Measurements from ENCODE around the gene COL28A1. TPM values are rescaled to one million over a fixed set of nuclear protein-coding genes. Genes with fewer than 3 reads are reported as not detected.
A peak's percentile ranks its signal among the peaks of the same experiment; 100 is the strongest.
"Not testable (repeated sequence)": the region's sequence is repeated elsewhere in the genome, so short reads cannot be mapped to it uniquely, and the experiment has no call there.

COL28A1 gene
- total RNA-seq, 1 donor: under 0.01 TPM

GRCh38 chr7:7479275-7479805 is 56.3 kb downstream of the COL28A1 start:
- no peak overlapping the region for H3K4me3 ChIP-seq (ENCODE audit: low read depth, low read length)
- TF ChIP-seq CTCF (IDR thresholded peaks at IDR 0.05; ENCODE audit: insufficient read depth, low read depth, low read length): no peak
- no peak for DNase-seq (ENCODE audit: low read depth)

- TF ChIP-seq CTCF (IDR thresholded peaks at IDR 0.05; ENCODE audit: insufficient read depth, low read depth, low read length): no peak
- DNase-seq (ENCODE audit: low read depth): no peak
- H3K4me3 ChIP-seq (ENCODE audit: low read depth, low read length): no peak overlapping the region
These were observed 57.1 kb downstream of the COL28A1 start for GRCh38 chr7:7478569-7478968.

GRCh38 chr7:7477641-7478040 is 58.0 kb downstream of the COL28A1 start:
- not testable (repeated sequence) for DNase-seq (ENCODE audit: low read depth); H3K4me3 ChIP-seq (ENCODE audit: low read depth, low read length)

GRCh38 chr7:7476381-7476780 is 59.3 kb downstream of the COL28A1 start:
- H3K4me3 ChIP-seq (ENCODE audit: low read depth, low read length): no peak overlapping the region
- TF ChIP-seq CTCF (IDR thresholded peaks at IDR 0.05; ENCODE audit: insufficient read depth, low read depth, low read length): no peak
- DNase-seq (ENCODE audit: low read depth): peak; percentile 11

GRCh38 chr7:7475601-7476000 is 60.1 kb downstream of the COL28A1 start:
- H3K4me3 ChIP-seq (ENCODE audit: low read depth, low read length): no peak overlapping the region
- no peak for DNase-seq (ENCODE audit: low read depth)
- TF ChIP-seq CTCF (IDR thresholded peaks at IDR 0.05; ENCODE audit: insufficient read depth, low read depth, low read length): no peak

GRCh38 chr7:7474436-7474835 is 61.2 kb downstream of the COL28A1 start:
- TF ChIP-seq CTCF (IDR thresholded peaks at IDR 0.05; ENCODE audit: insufficient read depth, low read depth, low read length): no peak
- no peak for DNase-seq (ENCODE audit: low read depth)
- H3K4me3 ChIP-seq (ENCODE audit: low read depth, low read length): no peak overlapping the region

- not testable (repeated sequence) for DNase-seq (ENCODE audit: low read depth); H3K4me3 ChIP-seq (ENCODE audit: low read depth, low read length)
These were observed 70.5 kb downstream of the COL28A1 start for GRCh38 chr7:7464991-7465765.

GRCh38 chr7:7454000-7454399 is 81.7 kb downstream of the COL28A1 start:
- H3K4me3 ChIP-seq (ENCODE audit: low read depth, low read length): no peak overlapping the region
- DNase-seq (ENCODE audit: low read depth): peak; percentile 31
- no peak for TF ChIP-seq CTCF (IDR thresholded peaks at IDR 0.05; ENCODE audit: insufficient read depth, low read depth, low read length)

Measured in fibroblast of villous mesenchyme (primary cell).